ENCODE measurements around the gene TRIM8. TPM values are rescaled to one million over a fixed set of nuclear protein-coding genes. Genes with fewer than 3 reads are reported as not detected.
"Not testable (repeated sequence)": the region's sequence is repeated elsewhere in the genome, so short reads cannot be mapped to it uniquely, and the experiment has no call there.

The TRIM8 gene
- total and polyA plus RNA-seq, 5 experiments from 2014 or later: 27.5 to 67.3 (median 53.2) TPM

GRCh38 chr10:102656026-102656425 lies 11.7 kb downstream of the TRIM8 start:
- POLR2A ChIA-PET: interaction anchor here (1.4 to 29.2 kb wide), 3 partner anchors 5 to 14 kb away, joined by 4 to 624 read pairs (median 624); partner anchors contain the start of gene TRIM8

DNA sequence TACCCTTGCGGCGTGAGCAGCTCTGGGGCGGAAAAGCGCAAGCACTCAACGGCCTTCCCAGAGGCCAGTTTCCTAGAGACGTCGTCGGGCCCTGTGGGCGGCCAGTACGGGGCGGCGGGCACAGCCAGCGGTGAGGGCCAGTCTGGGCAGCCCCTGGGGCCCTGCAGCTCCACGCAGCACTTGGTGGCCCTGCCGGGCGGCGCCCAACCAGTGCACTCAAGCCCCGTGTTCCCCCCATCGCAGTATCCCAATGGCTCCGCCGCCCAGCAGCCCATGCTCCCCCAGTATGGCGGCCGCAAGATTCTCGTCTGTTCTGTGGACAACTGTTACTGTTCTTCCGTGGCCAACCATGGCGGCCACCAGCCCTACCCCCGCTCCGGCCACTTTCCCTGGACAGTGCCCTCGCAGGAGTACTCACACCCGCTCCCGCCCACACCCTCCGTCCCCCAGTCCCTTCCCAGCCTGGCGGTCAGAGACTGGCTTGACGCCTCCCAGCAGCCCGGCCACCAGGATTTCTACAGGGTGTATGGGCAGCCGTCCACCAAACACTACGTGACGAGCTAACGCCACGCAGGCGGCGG lies 12.6 kb downstream of the TRIM8 start:
- DNase-seq: no peak
- H3K4me3 Mint-ChIP-seq: peak overlapping the region in 1 of 10 donors; percentile 10
- peaks cover 35 to 85% (median 77%) of the 10 kb centered on the region in 4 donors for H3K4me1 Mint-ChIP-seq
- H3K27ac Mint-ChIP-seq: peak overlapping the region in 7 of 10 donors; percentile 25 to 90 (median 43)
- POLR2A ChIA-PET: interaction anchor here (1.3 to 29.2 kb wide), 4 partner anchors 5 to 44 kb away, joined by 3 to 624 read pairs (median 314); partner anchors contain the start of gene TRIM8
- H3K9me3 Mint-ChIP-seq: no peaks in the 10 kb centered on the region
- no peak for ATAC-seq
- peaks cover 0 to 52% (median 6%) of the 10 kb centered on the region in 3 donors for H3K36me3 Mint-ChIP-seq
- no peaks in the 10 kb centered on the region for H3K27me3 Mint-ChIP-seq

More at GRCh38 chr10:102656026-102656425, 11.7 kb downstream of the TRIM8 start:
- ATAC-seq (no peak), DNase-seq (no peak)
- Mint-ChIP-seq H3K9me3 (no peaks in the 10 kb centered on the region), H3K36me3 (peaks cover 0 to 52% (median 6%) of the 10 kb centered on the region in 3 donors), H3K27ac (peak overlapping the region in 5 of 10 donors; percentile 25 to 66 (median 40)), H3K27me3 (no peaks in the 10 kb centered on the region), H3K4me3 (no peak overlapping the region), H3K4me1 (peaks cover 35 to 85% (median 77%) of the 10 kb centered on the region in 4 donors)

GRCh38 chr10:102657451-102657850 lies 13.2 kb downstream of the TRIM8 start:
- no peaks in the 10 kb centered on the region for H3K27me3 Mint-ChIP-seq
- no peaks in the 10 kb centered on the region for H3K9me3 Mint-ChIP-seq
- no peak for ATAC-seq
- peak overlapping the region; percentile 13 to 93 (median 69) for H3K27ac Mint-ChIP-seq
- peaks cover 30 to 84% (median 74%) of the 10 kb centered on the region in 4 donors for H3K4me1 Mint-ChIP-seq
- H3K4me3 Mint-ChIP-seq: no peak overlapping the region
- POLR2A ChIA-PET: interaction anchor here (0.6 to 29.2 kb wide), 6 partner anchors 6 to 696 kb away, joined by 3 to 624 read pairs (median 4); partner anchors contain the start of gene TRIM8
- H3K36me3 Mint-ChIP-seq: peaks cover 0 to 52% (median 6%) of the 10 kb centered on the region in 3 donors
- no peak for DNase-seq

DNA sequence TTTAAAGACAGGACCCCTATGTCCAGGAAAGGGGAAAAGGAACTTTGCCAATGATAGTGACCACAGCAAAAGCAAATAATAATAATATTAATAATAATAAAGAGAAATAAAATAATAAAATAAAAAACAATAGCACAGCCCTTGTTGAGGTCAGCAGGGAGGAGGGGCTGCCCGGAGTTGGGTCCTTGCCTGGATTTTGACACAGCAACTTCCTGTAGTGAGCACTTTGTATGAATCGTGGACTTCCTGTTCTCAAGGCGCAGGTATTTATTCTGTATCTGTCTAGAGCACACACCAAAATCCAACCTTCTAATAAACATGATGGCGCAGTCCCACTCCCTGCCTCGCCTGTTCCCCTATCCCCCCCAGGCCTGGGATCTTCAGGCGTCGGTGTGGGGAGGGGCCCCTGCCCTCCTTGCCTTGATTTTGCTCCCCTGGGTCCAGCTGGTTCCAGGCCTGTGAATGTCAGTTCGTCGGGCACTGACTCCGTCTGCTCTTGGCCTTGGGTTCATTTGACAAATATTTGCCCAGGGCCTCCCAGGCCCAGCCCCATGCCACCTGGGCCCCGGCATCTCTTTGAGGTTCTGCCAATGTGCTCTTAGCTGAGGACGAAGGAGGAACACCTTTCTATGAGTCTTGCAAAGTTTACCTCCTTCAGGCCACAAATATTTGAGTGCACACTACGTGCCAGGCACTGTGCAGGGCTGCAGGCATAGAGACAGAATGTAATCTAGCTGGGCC lies 13.9 kb downstream of the TRIM8 start:
- POLR2A ChIA-PET: interaction anchor here (0.6 to 29.2 kb wide), 7 partner anchors 7 to 695 kb away, joined by 3 to 624 read pairs (median 3); partner anchors contain the start of genes ARL3, SFXN2 and TRIM8
- peak in 1 of 2 donors; percentile 34 for ATAC-seq
- H3K27me3 Mint-ChIP-seq: no peaks in the 10 kb centered on the region
- no peaks in the 10 kb centered on the region for H3K9me3 Mint-ChIP-seq
- peaks cover 0 to 48% (median 4%) of the 10 kb centered on the region in 3 donors for H3K36me3 Mint-ChIP-seq
- DNase-seq: no peak
- peak overlapping the region in 8 of 10 donors; percentile 20 to 78 (median 60) for H3K4me3 Mint-ChIP-seq
- peak overlapping the region; percentile 86 to 95 (median 92) for H3K27ac Mint-ChIP-seq
- peaks cover 25 to 78% (median 68%) of the 10 kb centered on the region in 4 donors for H3K4me1 Mint-ChIP-seq

DNA sequence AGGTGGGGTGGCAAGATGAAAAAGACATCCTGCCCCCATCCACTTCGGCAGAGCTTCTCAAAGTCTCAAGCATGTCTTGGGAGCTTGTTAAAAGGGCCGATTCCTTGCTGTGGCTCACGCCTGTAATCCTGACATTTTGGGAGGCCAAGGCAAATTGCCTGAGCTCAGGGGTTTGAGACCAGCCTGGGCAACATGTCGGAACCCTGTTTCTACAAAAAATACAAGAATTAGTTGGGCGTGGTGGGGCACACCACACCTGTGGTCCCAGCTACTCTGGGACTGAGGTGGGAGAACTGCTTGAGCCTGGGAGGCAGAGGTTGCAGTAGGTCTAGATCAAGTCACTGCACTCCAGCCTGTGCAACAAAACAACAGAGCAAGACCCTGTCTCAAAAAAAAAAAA lies 14.5 kb downstream of the TRIM8 start:
- Mint-ChIP-seq H3K27ac (peak overlapping the region; percentile 86 to 95 (median 92)), H3K4me1 (peaks cover 19 to 71% (median 61%) of the 10 kb centered on the region in 4 donors), H3K9me3 (no peaks in the 10 kb centered on the region), H3K4me3 (peak overlapping the region in 6 of 10 donors; percentile 18 to 78 (median 62)), H3K36me3 (peaks cover 0 to 41% (median 0%) of the 10 kb centered on the region in 3 donors), H3K27me3 (no peaks in the 10 kb centered on the region)
- ATAC-seq (no peak), DNase-seq (no peak)
- POLR2A ChIA-PET: interaction anchor here (0.6 to 29.2 kb wide), 10 partner anchors 7 to 1696 kb away, joined by 3 to 624 read pairs (median 4); partner anchors contain the start of genes ARL3, OGA, SFXN2 and TRIM8

GRCh38 chr10:102660888-102661657 lies 16.8 kb downstream of the TRIM8 start:
- H3K9me3 Mint-ChIP-seq: no peaks in the 10 kb centered on the region
- peaks cover 13 to 56% (median 45%) of the 10 kb centered on the region in 4 donors for H3K4me1 Mint-ChIP-seq
- H3K4me3 Mint-ChIP-seq: peak overlapping the region; percentile 50 to 81 (median 64)
- DNase-seq: peak in 8 of 10 donors; percentile 37 to 55 (median 52)
- peak; percentile 79 to 84 for ATAC-seq
- H3K36me3 Mint-ChIP-seq: peaks cover 0 to 20% (median 0%) of the 10 kb centered on the region in 3 donors
- no peaks in the 10 kb centered on the region for H3K27me3 Mint-ChIP-seq
- POLR2A ChIA-PET: interaction anchor here (0.6 to 29.2 kb wide), 9 partner anchors 9 to 157 kb away, joined by 3 to 624 read pairs (median 7); partner anchors contain the start of genes SUFU and TRIM8
- peak overlapping the region; percentile 75 to 92 (median 86) for H3K27ac Mint-ChIP-seq

GRCh38 chr10:102661658-102662028 lies 17.4 kb downstream of the TRIM8 start:
- DNase-seq: no peak
- ATAC-seq: no peak
- no peaks in the 10 kb centered on the region for H3K27me3 Mint-ChIP-seq
- POLR2A ChIA-PET: interaction anchor here (0.9 to 29.2 kb wide), 6 partner anchors 10 to 158 kb away, joined by 3 to 624 read pairs (median 10); partner anchors contain the start of genes SUFU and TRIM8
- H3K9me3 Mint-ChIP-seq: no peaks in the 10 kb centered on the region
- peak overlapping the region; percentile 50 to 81 (median 64) for H3K4me3 Mint-ChIP-seq
- H3K4me1 Mint-ChIP-seq: peaks cover 13 to 57% (median 45%) of the 10 kb centered on the region in 4 donors
- peaks cover 0 to 14% (median 0%) of the 10 kb centered on the region in 3 donors for H3K36me3 Mint-ChIP-seq
- peak overlapping the region; percentile 37 to 90 (median 82) for H3K27ac Mint-ChIP-seq

- H3K4me1 Mint-ChIP-seq: peaks cover 16 to 53% (median 38%) of the 10 kb centered on the region in 4 donors
- no peaks in the 10 kb centered on the region for H3K9me3 Mint-ChIP-seq
- no peak for ATAC-seq
- H3K4me3 Mint-ChIP-seq: no peak overlapping the region
- no peaks in the 10 kb centered on the region for H3K27me3 Mint-ChIP-seq
- H3K36me3 Mint-ChIP-seq: no peaks in the 10 kb centered on the region
- no peak for DNase-seq
- POLR2A ChIA-PET: interaction anchor here (0.6 to 29.2 kb wide), 3 partner anchors 15 to 1302 kb away, joined by 3 to 624 read pairs (median 4); partner anchors contain the start of gene TRIM8
- peak overlapping the region in 2 of 10 donors; percentile 31 to 35 for H3K27ac Mint-ChIP-seq
Observed at GRCh38 chr10:102665904-102666509, 21.7 kb downstream of the TRIM8 start.

GRCh38 chr10:102667411-102667810 lies 23.1 kb downstream of the TRIM8 start:
- H3K9me3 Mint-ChIP-seq, H3K27me3 Mint-ChIP-seq, ATAC-seq, H3K4me3 Mint-ChIP-seq, DNase-seq, H3K36me3 Mint-ChIP-seq: not testable (repeated sequence)
- POLR2A ChIA-PET: interaction anchor here (0.7 to 29.2 kb wide), 3 partner anchors 16 to 300 kb away, joined by 3 to 624 read pairs (median 3); partner anchors contain the start of gene TRIM8
- Mint-ChIP-seq H3K27ac (peak overlapping the region in 7 of 10 donors; percentile 8 to 82 (median 53)), H3K4me1 (peaks cover 13 to 46% (median 27%) of the 10 kb centered on the region in 4 donors)

DNA sequence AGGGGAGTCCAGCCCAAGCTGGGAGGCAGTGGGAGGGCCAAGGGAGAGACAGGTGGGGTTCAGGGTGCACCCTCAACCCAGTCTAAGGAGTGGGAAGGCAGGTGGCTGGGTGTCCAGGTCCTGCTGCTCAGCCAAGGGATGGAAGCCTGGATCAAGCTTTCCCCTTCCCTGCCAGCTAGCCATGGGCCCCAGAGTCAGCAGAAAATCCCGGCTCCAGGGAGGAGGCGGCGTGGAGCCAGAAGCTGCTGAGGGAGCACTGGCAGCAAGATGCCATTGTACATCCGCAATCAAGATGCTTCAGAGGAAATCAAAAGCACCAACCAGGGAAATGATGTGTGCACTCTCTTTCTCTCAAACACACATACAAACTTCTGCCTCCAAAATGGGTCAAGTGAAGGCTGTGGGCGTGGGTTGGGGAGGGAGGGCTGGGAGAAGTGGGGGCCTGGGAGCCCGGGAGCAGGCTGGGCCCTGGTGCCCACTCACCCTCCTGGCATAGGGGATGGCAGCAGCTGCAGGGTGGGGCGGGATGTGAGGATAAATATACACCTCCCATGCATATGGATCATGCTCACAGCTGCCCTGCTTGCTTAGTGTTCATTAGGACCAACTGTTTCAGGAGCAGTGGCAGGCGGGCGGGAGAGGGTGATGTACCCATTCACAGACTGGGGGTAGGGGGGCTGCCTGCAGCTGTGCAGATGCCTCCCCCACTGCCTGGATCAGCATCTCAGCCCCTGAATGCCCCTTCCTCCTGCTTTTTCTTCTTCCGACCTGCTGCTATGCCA lies 24.2 kb downstream of the TRIM8 start:
- no peaks in the 10 kb centered on the region for H3K27me3 Mint-ChIP-seq
- H3K9me3 Mint-ChIP-seq: no peaks in the 10 kb centered on the region
- peak overlapping the region in 8 of 10 donors; percentile 53 to 89 (median 68) for H3K27ac Mint-ChIP-seq
- H3K4me3 Mint-ChIP-seq: peak overlapping the region in 3 of 10 donors; percentile 0 to 28 (median 4)
- peaks cover 18 to 54% (median 36%) of the 10 kb centered on the region in 4 donors for H3K4me1 Mint-ChIP-seq
- no peak for DNase-seq
- H3K36me3 Mint-ChIP-seq: no peaks in the 10 kb centered on the region
- ATAC-seq: peak in 1 of 2 donors; percentile 38
- POLR2A ChIA-PET: interaction anchor here (1.0 to 29.2 kb wide), 3 partner anchors 8 to 26 kb away, joined by 3 to 624 read pairs (median 9); partner anchors contain the start of gene TRIM8
